Measurements from ENCODE around the gene FLII.

The FLII gene

DNA sequence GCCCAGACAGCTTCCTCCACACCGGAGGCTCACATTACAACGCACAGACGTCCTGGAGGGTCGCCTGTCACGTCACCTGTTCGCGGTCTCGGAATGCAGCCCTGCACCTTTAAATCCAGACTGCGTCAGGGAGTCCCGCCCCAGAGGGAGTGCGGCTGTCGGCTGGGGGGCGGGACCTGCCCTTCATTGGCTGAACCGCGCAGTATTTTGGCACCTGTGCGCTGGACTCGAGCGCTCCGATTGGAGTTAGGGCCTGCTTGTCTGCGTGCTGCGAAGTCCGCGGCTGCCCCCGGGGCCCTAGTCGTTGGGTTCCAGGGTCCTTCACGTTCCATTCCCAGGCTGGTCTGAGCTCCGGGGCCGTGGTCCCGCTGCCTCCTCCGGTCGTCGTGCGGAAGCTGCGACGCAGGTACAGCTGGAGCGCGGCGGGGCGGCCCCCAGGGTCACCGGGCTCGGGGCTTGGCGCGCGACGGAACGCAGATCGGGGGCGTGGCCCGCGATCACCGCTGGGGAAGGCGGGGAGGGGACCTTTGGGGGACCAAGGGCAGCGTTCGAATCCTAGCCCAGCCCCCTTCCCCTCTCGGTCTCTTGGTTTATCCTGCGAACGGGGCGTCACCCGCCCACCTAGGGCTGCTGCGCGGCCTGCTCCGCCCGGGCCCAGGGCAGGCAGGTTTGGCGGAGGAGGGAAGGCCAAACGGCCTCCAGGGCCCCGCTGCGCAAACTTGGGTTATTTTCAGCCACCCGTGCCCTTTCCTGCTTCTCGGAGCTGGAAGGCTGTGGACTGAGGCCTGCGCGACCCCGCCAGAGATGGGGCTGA, 2.0 kb upstream of the FLII start, which contains the start of gene MIEF2:
TSS of gene MIEF2 (plus strand) at position 331 of the 814 bp plus-strand sequence. CDS start 2,059 bp downstream, outside the sequence.
- peak; percentile 96 for DNase-seq

DNA sequence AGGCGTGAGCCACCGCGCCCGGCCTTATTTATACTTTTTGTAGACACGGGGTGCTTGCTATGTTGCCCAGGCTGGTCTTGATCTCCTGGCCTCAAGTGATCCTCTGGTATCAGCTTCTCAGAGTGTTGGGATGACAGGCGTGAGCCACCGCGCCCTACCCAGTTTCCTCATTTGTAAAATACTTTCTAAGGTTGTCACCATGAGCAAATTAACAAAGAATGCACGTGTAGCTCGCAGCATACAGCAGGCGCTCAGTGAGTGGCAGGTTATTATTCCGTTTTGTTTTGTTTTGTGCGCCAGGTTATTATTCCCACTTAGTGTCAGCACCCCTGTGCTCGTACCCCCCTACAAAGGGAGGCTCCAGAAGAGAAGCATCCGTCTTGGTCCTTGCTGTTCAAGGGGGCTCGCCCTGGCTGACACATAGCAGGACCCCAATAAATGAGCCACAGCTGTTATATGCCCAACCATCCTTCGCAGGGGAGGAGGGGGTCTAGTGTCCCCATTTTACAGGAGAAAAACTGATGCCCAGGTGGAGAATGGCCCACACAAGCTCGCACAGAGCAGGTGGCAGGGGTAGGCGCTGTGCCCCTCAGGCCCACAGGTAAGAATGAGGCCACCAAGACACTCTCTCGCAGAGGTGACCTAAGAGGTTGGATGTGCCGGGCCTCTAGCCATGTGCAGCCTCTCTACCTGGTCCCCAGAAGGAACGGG, 1.2 kb upstream of the FLII start:
- peak; percentile 87 for DNase-seq

DNA sequence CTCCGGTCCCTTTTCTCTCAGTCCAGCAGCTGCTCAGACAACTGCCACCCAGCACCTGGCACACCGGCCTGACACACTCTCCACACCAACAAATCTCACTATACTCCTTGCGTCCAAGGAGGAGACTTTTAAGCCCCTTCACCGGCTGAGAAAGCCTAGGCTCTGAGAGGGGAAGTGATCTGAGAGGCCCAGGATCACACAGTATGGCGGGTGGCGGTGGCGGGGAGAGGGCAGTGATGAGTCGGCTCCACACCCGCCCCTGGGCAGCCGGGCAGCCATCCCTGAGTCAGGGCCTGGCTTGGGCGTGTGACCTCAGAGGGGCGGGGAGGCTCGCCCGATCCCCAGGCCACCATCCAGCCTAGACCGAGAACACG, 569 bp downstream of the FLII start:
- peak; percentile 89 for DNase-seq

DNA sequence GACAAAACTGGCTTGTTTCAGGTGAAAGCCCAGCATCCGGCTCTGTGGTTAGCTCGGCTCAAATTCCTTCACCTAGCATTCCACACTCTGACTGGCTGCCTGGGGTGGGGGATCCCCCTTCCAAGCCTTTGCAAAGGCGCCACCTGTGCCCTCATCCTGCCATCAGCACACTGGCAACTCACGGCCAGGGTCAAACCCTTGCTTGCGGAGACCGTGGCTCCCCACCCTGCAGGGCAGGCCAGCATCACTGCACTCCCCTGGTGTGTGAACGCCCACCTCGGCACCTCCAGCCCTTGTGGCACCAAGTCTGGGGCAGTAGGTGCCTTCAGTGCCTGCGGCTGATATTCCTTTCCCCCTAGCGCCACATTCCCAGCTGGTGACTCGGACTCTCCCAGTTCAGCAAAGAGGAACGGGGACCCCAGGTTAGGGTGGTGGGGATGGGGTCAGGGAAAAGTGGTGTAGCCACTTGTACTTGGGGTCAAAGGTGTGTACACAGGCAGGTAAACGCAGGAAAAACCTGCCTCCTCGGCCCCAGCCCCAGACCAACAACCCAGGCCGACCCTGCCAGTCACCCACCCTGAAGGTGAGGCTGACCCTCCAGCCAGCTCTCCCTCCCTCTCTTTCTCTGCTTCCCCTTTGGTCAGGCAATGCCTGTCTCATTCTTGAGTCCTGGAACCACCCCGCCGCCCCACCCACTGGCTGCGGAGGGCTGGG, 1.1 kb downstream of the FLII start:
- DNase-seq: peak; percentile 73

DNA sequence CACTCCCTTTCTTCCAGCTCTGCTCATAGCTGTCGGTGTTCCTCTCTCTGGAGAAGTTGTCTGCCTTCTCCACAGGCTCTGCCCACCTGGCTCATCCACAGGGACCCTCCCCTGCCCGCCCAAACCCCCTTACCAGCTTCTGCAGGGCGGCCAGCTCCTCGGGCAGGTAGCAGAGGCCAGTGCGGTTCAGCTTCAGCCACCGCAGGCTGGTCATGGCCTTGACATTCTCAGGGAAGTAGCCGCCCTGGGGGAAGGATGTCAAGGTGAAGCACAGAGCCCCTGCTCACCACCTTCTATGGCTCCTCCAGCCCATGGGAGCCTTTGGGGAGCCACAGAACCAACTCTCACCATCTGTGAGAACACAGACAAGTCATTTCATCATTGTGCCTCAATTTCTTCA, 1.8 kb downstream of the FLII start:
- no peak for DNase-seq

DNA sequence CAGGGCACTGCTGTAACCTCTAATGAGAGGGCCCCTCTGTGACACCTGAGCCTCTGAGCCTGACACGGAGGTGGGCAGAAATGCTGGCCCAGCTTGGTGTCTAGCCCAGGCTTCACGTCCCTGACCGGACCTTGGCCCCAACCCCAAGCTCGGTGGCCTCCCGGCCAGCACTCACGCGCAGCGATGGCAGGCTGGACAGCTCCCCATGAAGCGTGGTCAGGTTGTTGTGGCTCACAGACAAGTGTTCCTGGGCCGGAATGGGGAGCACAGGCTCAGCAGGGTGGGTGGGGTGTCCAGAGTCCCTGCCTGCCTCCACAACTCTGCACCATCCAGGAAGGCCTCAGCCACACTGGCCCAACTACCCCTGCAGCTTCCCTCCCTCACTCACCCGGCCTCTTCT, 2.2 kb downstream of the FLII start:
- DNase-seq: no peak

DNA sequence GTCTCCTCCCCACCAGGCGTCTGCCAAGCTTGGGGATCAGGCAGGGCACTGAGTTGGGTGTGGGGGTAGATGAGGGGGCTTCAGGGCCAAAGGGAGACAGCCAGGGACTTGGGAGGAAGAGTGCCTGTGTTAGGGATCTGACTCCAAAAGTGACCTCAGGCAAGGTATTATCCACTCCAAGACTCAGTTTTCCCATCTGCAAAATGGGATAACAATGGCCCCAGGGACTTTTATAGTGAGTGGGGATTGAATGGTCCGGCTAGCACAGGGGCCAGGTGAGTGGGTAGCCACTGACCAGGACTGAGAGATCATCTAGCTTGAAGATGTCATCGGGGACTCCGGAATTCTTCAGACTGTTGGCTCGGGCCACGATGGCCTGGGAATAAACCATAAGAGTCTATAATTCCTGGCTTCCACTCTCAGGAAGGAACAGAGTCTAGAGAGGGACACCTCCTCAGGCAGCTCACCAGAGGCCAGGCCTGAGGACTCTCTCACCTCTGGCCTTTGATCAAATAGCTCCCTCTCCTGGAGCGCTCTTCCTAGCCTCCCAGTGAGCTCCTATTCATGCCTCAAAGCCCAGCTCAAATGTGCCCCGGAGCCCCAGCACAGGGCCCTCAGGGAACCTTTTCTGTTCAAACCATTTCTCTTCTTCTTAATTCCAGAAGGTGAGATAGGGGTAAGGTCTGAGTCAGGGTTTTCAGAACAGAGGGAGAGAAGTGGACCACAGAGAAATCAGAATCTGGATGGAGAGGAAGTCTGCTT, 3.5 kb downstream of the FLII start:
- no peak for DNase-seq

DNA sequence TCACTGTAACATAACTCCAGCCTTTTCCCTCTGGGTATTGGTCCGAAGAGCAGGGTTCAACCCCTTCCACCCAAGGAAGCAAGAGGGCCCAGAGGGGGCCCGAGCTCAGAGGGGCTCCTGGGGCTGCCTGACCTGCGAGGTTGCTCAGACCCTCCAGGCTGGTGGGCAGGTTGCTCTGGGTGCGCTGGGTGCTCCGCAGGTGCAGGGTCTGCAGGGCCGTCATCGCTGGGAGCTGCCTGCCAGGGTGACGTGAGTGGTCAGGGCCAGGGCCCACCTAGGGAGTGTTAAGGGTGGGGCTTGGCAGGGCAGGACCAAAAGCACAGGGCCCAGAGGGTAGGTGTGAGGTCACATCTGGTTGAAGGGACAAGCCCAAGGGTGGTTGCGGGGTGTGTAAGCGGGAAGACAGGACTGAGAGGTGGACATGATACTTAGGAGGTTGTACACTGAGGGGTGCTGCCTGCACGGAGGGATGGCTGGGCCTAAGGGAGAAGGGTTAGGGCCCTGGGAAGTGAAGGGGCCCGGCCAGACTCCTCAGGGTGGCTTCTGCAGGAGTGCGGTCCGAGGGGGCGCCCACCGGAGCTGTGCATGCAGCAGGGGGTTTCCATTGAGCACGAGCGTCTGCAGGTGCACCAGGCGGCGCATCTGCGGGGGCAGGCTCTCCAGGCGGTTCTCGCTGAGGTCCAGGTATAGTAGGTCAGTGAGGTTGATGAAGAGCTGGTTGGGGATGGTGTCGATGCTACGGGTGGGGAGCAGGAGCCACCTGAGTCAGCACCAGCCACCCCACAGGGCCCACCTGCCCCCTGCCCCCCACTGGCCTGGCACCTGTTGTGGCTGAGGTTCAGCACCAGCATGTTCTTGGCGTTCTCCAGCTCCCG, 4.4 kb downstream of the FLII start:
- DNase-seq: no peak

DNA sequence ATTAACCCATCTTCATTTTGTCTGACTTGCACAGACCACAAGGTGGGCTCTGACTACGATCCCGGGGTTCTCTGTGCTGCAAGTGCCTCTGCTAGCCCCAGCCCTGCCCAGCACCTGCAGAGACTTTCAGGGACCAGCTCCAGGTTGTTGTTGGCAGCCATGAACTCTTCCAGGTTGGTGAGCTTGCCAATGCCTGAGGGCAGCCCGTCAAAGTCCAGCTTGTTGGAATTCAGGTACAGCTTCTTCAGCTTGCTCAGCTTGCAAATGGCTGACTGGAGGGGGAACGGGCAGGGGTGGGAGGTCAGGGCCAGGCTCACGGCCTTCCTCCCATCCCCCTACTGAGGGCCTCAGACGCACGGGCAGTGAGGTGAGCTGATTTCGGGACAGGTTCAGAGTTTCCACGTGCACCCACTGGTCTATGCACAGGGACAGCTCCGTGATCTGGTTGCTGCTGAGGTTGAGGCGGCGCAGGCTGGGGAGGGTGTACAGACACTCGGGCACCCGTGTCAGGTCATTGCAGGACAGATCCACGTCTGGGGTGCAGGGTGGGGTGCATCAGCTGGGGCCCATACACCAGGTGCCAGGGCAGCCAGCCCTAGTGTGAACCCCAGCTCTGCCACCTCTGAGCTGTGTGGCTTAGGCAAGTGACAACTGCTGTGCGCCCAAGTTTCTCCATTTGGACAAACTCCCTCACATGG, 5.2 kb downstream of the FLII start:
- DNase-seq: no peak

DNA sequence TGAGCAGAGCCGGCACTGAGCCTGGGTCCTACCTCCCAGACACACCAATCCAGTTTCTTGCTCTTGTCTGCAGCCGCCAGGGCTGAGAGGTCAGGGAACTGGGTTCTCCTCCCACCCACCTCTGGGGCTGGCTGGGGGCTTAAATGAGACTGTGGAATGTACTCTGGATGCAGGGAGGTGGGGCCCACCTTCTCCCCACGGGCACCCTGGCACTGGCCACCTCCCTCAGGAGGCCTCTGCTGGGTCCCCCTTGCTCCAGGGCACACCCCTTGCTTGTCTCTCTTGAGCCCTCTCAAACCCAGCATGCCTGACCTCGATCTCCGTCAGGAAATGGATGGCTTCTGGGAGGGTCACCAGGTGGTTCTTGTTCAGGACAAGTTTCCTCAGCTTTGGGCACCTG, 6.4 kb downstream of the FLII start:
- no peak for DNase-seq

DNA sequence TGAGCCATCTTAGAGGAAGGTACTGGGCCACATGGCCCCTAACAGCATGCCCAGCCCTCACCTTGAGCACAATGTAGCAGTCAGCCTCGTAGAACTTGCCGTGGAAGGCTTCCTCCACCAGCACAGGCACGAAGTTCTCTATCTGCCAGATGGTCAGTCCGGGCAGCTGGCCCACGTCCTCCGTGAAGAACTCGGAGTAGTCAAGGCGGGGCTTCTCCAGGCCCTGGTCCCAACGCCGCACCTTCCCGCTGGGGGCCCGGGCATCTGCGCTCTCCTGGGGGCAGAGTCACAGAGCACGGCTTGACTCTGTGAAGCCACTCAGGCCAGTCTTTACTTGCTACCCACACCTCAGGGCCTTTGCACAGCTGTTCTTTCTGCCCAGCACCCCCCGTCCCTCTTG, 7.3 kb downstream of the FLII start:
- no peak for DNase-seq

DNA sequence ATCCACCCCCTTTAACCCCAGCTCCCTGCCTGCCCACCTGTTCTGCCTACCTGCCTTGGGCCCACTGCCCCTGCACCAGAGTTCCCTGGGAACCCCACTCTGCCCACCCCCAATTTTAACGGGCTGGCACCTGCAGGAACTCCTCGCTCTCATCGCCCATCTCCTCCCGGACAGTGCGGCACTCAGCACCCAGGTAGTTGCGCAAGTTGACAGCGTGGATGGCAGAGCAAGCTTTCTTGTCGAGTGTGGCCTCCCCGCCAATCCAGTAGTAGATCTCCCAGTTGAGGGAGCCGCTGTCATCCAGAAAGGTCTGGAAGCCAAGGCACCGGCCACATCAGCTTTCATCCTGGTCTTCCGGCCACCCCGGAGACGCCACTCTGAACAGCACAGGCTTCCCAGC, 7.8 kb downstream of the FLII start:
- DNase-seq: no peak

DNA sequence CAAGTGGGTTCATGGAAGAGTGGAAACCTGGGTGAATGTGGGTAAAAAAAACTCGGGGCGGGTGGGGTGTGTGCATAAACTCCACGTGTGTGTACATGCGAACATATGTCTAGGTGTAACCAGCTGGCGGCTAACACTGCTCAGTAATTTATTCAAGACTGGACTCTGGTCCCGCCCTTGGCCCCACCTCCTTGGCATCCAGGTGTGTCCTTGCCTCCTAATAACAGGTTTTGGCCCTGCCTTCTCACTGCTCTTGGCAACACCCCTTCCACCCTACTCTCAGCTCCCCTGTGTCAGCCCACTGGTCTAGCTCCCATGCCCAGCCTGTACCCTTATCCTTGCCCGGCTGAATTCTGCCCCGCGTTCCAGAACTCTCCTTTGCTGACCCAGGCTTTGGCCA, 8.3 kb downstream of the FLII start:
- no peak for DNase-seq

DNA sequence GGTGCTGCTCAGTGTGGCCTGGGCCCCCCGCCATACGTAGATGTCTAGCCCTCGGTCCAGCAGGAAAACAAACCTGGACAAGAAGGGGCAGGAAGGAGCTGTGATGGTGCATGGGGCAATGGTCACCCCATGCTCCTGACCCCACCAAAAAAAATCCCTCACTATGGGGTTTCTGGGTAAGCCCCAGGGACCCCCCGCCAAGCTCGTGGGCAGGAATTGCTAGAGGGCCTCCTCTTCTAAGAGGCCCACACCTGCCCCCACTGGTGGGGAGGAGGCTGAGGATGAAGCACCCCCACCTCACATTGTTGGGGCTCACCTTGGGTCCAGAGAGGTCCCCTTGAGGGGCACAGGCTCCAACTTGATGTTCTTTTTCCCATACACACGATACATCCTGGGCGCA, 9.7 kb downstream of the FLII start:
- DNase-seq: no peak

DNA sequence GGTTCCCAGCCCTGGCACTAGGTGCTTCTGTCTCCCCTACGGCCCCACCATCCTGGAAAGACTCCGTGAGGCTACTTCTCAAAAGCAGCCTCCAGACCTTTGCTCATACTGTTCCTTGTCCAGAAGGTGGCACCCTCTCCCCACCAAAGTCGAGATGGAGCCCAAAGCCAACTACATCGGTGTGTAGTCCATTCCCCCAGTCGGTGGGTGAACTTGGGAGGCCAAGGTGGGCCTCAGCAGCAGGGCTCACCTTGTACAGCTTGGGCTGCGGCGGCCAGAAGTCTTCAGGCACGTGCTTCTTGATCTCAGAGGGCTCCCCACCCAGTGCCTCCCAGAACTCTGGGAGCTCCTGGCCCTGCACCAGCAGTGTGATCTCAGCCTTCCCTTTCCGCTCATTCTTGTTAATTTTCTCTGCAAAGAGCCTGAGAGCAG, 10.2 kb downstream of the FLII start:
- peak; percentile 71 for DNase-seq

DNA sequence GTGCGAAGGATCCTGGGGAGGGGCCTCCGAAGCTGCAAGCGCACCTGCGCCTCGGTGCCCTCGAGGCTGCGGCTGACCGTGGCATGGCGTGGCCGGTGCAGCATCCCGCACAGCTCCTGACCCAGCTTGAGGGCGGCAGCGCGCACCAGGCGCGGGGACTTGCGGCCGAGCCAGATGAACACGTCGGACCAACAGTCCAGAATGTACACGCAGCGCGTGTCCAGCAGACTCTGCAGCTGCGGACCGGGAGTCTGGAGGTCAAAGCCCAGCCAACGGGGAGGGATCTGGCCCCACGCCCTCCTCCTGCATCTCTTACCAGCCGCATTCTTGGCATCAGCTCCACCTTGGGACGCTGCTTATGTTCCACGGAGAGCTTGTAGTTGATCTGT, 10.9 kb downstream of the FLII start:
- no peak for DNase-seq

DNA sequence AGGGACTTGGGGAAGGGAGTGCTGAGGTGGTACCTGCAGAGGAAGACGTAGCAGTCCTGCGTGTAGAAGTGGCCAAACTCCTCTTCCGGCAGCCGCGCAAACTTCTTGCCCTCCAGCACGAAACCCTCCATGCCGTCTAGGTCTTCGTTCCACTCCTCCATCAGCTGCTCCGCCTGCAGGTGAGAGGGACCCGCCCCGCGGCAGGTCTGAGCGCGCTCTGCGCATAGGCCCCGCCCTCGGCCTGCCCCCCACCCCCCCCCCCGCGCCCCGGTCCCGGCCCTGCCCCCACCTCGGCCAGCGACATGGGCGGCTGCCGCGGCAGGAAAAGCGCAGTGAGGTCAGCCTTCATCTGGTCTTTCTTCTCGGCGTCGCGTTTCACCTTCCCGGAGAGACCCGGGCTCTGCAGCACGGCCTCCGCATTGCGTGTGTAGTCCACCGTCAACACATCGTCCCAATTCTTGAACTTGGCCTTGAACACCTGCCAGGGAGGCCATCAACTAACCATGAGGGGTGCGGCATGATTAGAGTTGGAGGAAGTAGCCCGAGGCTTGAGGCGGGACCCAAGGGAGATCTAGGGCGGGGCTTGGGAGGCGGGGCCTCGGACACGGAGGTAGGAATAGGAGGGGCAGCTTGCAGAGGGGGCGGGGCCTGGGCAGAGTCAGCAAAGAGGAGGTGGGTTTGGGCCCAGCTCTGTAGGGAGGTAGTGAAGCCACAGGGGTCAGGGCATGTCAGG, 11.5 kb downstream of the FLII start:
- DNase-seq: peak; percentile 67

DNA sequence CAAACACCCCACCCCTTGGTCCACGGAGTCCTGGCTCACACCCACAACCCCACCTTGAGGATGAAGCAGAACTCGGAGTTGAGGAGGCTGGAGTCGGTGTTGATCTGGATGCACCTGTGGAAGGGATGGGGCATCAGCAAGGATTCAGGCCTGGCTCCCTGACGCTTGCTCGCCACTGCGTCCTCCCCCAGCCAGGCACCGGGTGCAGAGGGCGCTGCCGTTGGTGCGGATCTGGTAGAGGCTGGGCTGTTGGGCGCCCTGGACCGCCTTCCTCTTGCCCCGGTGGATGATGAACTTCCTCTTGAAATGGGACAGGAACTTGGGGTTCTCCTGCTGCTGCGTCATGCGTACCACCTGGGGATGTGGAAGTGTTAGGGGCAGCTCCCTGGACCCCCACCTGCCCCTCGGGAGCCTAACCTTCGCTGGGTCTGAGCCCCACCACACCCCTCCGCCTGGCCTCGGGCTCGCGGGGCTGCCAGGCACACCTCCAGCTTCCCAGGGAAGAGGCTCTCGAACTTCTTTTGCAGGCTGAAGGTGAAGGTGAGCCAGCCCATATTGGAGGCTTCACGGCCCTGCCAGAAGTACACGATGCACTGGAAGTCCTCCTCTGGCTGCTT, 12.3 kb downstream of the FLII start:
- no peak for DNase-seq

DNA sequence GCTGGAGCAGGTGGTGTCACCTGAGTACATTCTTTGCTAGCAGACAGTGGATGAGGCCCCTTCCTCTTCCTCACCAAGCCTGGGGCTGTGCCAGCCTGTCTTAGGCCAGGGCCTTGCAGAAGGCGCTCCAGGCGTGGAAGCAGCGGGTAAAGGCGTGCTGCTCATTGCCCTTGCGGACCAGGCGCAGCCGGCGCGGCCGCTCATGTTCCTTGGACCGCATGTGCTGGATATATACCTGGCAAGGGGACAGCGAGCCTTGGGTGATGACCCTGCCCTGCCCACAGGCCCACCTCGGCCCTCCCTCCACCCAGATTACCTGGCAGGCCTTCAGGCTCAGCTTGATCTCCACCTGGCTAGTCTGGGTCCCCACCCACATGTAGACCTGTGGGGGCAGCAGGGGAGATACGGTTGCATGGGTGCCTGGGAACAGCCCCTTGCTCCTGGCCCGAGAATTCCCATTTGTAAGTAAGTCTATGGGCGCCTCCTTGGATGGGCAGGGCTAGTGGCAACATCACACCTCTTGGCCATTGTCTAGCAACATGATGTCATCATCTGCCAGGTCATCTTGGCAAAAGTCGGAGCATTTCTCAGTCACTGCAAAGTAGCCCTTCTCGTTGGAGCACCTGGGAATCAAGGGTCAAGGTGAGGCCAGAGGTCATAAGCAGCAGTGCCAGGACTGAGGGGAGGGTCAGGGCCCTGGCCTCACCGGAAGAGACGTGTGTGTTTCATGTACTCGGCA, 13.3 kb downstream of the FLII start:
- DNase-seq: no peak
